MM.1S (cell line): ENCODE measurements around the gene PGM1.

Source experiments
- DNase-seq: peaks from one replicate; pipeline ENCODE4 v3.0.0-alpha.2; 2015
- H2AFZ ChIP-seq: fragments of 300-600 bp; sonication (generic); 2 replicates; pipeline ENCODE4 v1.6.0; 2016; ENCODE audit warnings: antibody characterized with exemption, low read length
- H3F3A ChIP-seq: fragments of 300-600 bp; sonication (generic); 2 replicates; pipeline ENCODE4 v1.6.1; 2016; ENCODE audit warnings: mild to moderate bottlenecking, antibody characterized with exemption, low read length, moderate library complexity, mixed read lengths; ENCODE audit not compliant: insufficient read depth
- H3K27ac ChIP-seq: fragments of 300-600 bp; sonication (generic); 2 replicates; pipeline ENCODE4 v1.5.1; 2016; ENCODE audit warnings: mild to moderate bottlenecking, low read length
- H3K27me3 ChIP-seq: fragments of 300-600 bp; sonication (generic); replicated peaks from 2 replicates; pipeline ENCODE4 v1.6.0; 2016; ENCODE audit warnings: low read length; ENCODE audit not compliant: insufficient read depth
- H3K36me3 ChIP-seq: fragments of 300-600 bp; sonication (generic); replicated peaks from 2 replicates; pipeline ENCODE4 v1.6.1; 2016; ENCODE audit warnings: mild to moderate bottlenecking, low read length, mixed read lengths; ENCODE audit not compliant: insufficient read depth
- H3K4me1 ChIP-seq: fragments of 300-600 bp; sonication (generic); 2 replicates; pipeline ENCODE4 v1.6.1; 2016; ENCODE audit warnings: low read length, mixed read lengths
- H3K4me2 ChIP-seq: fragments of 300-600 bp; sonication (generic); 2 replicates; pipeline ENCODE4 v1.6.0; 2016; ENCODE audit warnings: low read depth, low read length
- H3K4me3 ChIP-seq: fragments of 300-600 bp; sonication (generic); 2 replicates; pipeline ENCODE4 v1.5.1; 2016; ENCODE audit warnings: low read length, mixed read lengths
- H3K79me2 ChIP-seq: fragments of 300-600 bp; sonication (generic); 2 replicates; pipeline ENCODE4 v1.6.1; 2016; ENCODE audit warnings: mixed run types, low read length, mixed read lengths
- H3K9ac ChIP-seq: fragments of 300-600 bp; sonication (generic); 2 replicates; pipeline ENCODE4 v1.6.1; 2016; ENCODE audit warnings: low read length, mixed read lengths
- H3K9me2 ChIP-seq: fragments of 300-600 bp; sonication (generic); replicated peaks from 2 replicates; pipeline ENCODE4 v1.6.1; 2016; ENCODE audit warnings: mild to moderate bottlenecking, low read length, mixed read lengths; ENCODE audit not compliant: insufficient read depth
- H3K9me3 ChIP-seq: fragments of 300-600 bp; sonication (generic); replicated peaks from 2 replicates; pipeline ENCODE4 v1.6.1; 2016; ENCODE audit warnings: mild to moderate bottlenecking, low read length, mixed read lengths; ENCODE audit not compliant: insufficient read depth
- H4K20me1 ChIP-seq: fragments of 300-600 bp; sonication (generic); 2 replicates; pipeline ENCODE4 v1.6.1; 2016; ENCODE audit warnings: mild to moderate bottlenecking, low read length, moderate library complexity, mixed read lengths; ENCODE audit not compliant: insufficient read depth
- EZH2 ChIP-seq: fragments of 300-600 bp; sonication (generic); optimal IDR thresholded peaks from 2 replicates; pipeline ENCODE3; 2017; ENCODE audit warnings: low read depth, mild to moderate bottlenecking, antibody characterized with exemption, low read length, mixed read lengths
- EZH2phosphoT487 ChIP-seq: fragments of 300-600 bp; sonication (generic); IDR thresholded peaks from 2 replicates; pipeline ENCODE4 v1.6.1; 2018; ENCODE audit warnings: antibody characterized with exemption, low read length
- TF ChIP-seq, protein P1 (sequence below): fragments of 300-600 bp; sonication (generic); IDR thresholded peaks from 2 replicates; pipeline ENCODE4 v1.5.1; 2016; ENCODE audit warnings: antibody characterized with exemption, low read length, mixed read lengths

Gene PGM1

GRCh38 chr1:63636192-63637105, 43.2 kb downstream of the PGM1 start:
- no peaks in the 10 kb centered on the region for H3K9me2 ChIP-seq
- H3K36me3 ChIP-seq: no peaks in the 10 kb centered on the region
- no peak overlapping the region for H3K27ac ChIP-seq
- no peaks in the 10 kb centered on the region for H4K20me1 ChIP-seq
- H3K4me3 ChIP-seq: no peak overlapping the region
- H3K4me2 ChIP-seq: no peak overlapping the region
- H3F3A ChIP-seq: no peaks in the 10 kb centered on the region
- DNase-seq: no peak
- H3K4me1 ChIP-seq: no peaks in the 10 kb centered on the region
- TF ChIP-seq, protein P1, sequence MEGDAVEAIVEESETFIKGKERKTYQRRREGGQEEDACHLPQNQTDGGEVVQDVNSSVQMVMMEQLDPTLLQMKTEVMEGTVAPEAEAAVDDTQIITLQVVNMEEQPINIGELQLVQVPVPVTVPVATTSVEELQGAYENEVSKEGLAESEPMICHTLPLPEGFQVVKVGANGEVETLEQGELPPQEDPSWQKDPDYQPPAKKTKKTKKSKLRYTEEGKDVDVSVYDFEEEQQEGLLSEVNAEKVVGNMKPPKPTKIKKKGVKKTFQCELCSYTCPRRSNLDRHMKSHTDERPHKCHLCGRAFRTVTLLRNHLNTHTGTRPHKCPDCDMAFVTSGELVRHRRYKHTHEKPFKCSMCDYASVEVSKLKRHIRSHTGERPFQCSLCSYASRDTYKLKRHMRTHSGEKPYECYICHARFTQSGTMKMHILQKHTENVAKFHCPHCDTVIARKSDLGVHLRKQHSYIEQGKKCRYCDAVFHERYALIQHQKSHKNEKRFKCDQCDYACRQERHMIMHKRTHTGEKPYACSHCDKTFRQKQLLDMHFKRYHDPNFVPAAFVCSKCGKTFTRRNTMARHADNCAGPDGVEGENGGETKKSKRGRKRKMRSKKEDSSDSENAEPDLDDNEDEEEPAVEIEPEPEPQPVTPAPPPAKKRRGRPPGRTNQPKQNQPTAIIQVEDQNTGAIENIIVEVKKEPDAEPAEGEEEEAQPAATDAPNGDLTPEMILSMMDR: no peak
- TF ChIP-seq EZH2: no peak
- no peak for TF ChIP-seq EZH2phosphoT487
- H3K9me3 ChIP-seq: no peaks in the 10 kb centered on the region
- H3K79me2 ChIP-seq: no peaks in the 10 kb centered on the region
- H3K9ac ChIP-seq: no peak overlapping the region
- H3K27me3 ChIP-seq: no peaks in the 10 kb centered on the region
- no peak overlapping the region for H2AFZ ChIP-seq

- no peak overlapping the region for H3K27ac ChIP-seq
- H3K9ac ChIP-seq: no peak overlapping the region
- H3K4me3 ChIP-seq: no peak overlapping the region
- H3K36me3 ChIP-seq: no peaks in the 10 kb centered on the region
- no peak overlapping the region for H3K4me2 ChIP-seq
- TF ChIP-seq EZH2: no peak
- no peak for TF ChIP-seq EZH2phosphoT487
- TF ChIP-seq, protein P1: no peak
- H3K9me2 ChIP-seq: no peaks in the 10 kb centered on the region
- no peaks in the 10 kb centered on the region for H3F3A ChIP-seq
- no peaks in the 10 kb centered on the region for H4K20me1 ChIP-seq
- H3K79me2 ChIP-seq: no peaks in the 10 kb centered on the region
- no peak for DNase-seq
- no peaks in the 10 kb centered on the region for H3K27me3 ChIP-seq
- no peaks in the 10 kb centered on the region for H3K4me1 ChIP-seq
- no peak overlapping the region for H2AFZ ChIP-seq
- H3K9me3 ChIP-seq: no peaks in the 10 kb centered on the region
Measured at GRCh38 chr1:63638471-63638870, 45.3 kb downstream of the PGM1 start.

- Histone ChIP-seq H3K9ac (no peak overlapping the region), H3K4me3 (no peak overlapping the region), H3K4me1 (no peaks in the 10 kb centered on the region), H3K27ac (no peak overlapping the region), H3K27me3 (no peaks in the 10 kb centered on the region), H2AFZ (no peak overlapping the region), H3K9me2 (no peaks in the 10 kb centered on the region), H3F3A (no peaks in the 10 kb centered on the region), H3K9me3 (no peaks in the 10 kb centered on the region), H3K79me2 (no peaks in the 10 kb centered on the region), H4K20me1 (no peaks in the 10 kb centered on the region), H3K36me3 (no peaks in the 10 kb centered on the region), H3K4me2 (no peak overlapping the region)
- DNase-seq: no peak
- TF ChIP-seq EZH2 (no peak), EZH2phosphoT487 (no peak)
- TF ChIP-seq, protein P1: no peak
Measured at GRCh38 chr1:63638875-63639274, 45.7 kb downstream of the PGM1 start.
